ENCODE results near the gene DGKI. TPM values are rescaled to one million over a fixed set of nuclear protein-coding genes. Genes with fewer than 3 reads are reported as not detected.

The DGKI gene
- total RNA-seq, 1 experiment from 2014 or later, result 0.55 TPM

DNA sequence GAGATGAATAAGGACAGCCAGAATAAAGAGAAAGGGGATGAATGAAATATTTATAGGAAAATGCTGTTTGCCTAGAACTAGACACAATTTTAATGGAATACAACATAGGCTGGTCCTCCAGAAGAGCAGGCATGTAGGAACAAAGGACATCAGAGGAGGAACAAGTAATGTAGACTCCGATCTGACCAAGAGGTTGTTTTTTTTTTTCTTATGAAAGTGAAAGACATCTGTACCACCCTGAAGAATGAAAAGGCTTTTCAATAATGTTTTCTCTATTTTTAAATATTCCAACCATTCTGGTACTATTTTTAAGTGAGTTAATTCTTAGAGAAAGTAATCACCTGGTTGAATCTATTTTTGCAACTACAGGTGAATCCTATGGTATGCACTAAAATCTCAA lies 366.4 kb downstream of the DGKI start:
- H3K9me3 ChIP-seq (ENCODE audit: control insufficient read depth, low read depth, low read length), result no peaks in the 10 kb centered on the region
- H2BK20ac ChIP-seq (ENCODE audit: low read depth, low read length, poor library complexity, severe bottlenecking), result no peak overlapping the region
- H2AFZ ChIP-seq (ENCODE audit: low read length), result no peak overlapping the region
- no peak overlapping the region for H4K91ac ChIP-seq (ENCODE audit: insufficient read length, low read depth, low read length)
- H3K79me1 ChIP-seq (ENCODE audit: insufficient read depth, low read depth, low read length, poor library complexity, severe bottlenecking), result no peaks in the 10 kb centered on the region
- H3K23ac ChIP-seq (ENCODE audit: insufficient read length, low read depth, low read length), result no peak overlapping the region
- no peak overlapping the region for H2BK15ac ChIP-seq (ENCODE audit: low read depth, low read length)
- no peak overlapping the region for H2BK5ac ChIP-seq (ENCODE audit: insufficient read length, low read length)
- H3K4me1 ChIP-seq (ENCODE audit: insufficient read depth, low read length), result no peaks in the 10 kb centered on the region
- Mint-ChIP-seq H3K4me3 (no peak overlapping the region), H3K27ac (no peak overlapping the region), H3K9me3 (peaks cover 0 to 2% of the 10 kb centered on the region in 2 experiments; a peak in 1 of 5 replicates), H3K4me1 (peaks cover 5 to 6% of the 10 kb centered on the region in 2 experiments), H3K27me3 (ENCODE audit: low read depth) (no peaks in the 10 kb centered on the region), H3K36me3 (ENCODE audit: insufficient read depth in 1 of 3, low read depth in 3 of 3) (peaks cover 0 to 1% (median 0%) of the 10 kb centered on the region in 3 experiments; a peak in 1 of 7 replicates)
- no peaks in the 10 kb centered on the region for H3K23me2 ChIP-seq (ENCODE audit: insufficient read length, low read depth, low read length, poor library complexity, severe bottlenecking)
- no peak overlapping the region for H3T11ph ChIP-seq (ENCODE audit: low read length)
- TF ChIP-seq, protein P1, sequence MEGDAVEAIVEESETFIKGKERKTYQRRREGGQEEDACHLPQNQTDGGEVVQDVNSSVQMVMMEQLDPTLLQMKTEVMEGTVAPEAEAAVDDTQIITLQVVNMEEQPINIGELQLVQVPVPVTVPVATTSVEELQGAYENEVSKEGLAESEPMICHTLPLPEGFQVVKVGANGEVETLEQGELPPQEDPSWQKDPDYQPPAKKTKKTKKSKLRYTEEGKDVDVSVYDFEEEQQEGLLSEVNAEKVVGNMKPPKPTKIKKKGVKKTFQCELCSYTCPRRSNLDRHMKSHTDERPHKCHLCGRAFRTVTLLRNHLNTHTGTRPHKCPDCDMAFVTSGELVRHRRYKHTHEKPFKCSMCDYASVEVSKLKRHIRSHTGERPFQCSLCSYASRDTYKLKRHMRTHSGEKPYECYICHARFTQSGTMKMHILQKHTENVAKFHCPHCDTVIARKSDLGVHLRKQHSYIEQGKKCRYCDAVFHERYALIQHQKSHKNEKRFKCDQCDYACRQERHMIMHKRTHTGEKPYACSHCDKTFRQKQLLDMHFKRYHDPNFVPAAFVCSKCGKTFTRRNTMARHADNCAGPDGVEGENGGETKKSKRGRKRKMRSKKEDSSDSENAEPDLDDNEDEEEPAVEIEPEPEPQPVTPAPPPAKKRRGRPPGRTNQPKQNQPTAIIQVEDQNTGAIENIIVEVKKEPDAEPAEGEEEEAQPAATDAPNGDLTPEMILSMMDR (conservative IDR thresholded peaks at IDR 0.05), result no peak
- no peak overlapping the region for H4K5ac ChIP-seq (ENCODE audit: insufficient read length, low read depth, low read length)
- H3K14ac ChIP-seq (ENCODE audit: insufficient read depth, low read length), result no peak overlapping the region
- H2BK12ac ChIP-seq (ENCODE audit: insufficient read length, low read depth, low read length), result no peak overlapping the region
- no peak overlapping the region for H3K18ac ChIP-seq (ENCODE audit: insufficient read length, low read depth, low read length)
- H4K8ac ChIP-seq (replicated peaks; ENCODE audit: insufficient read length, low read depth, low read length), result no peak overlapping the region
- H3K9ac ChIP-seq (ENCODE audit: extremely low read depth, insufficient read length, low read length), result no peak overlapping the region
- H3K4ac ChIP-seq (ENCODE audit: low read depth, low read length), result no peak overlapping the region
- H3K27me3 ChIP-seq (ENCODE audit: insufficient read depth, low read length), result no peaks in the 10 kb centered on the region
- WGBS (ENCODE audit: extremely low coverage, insufficient read length, low lambda C conversion rate), result no CpG with 5 or more reads among the region's 1 CpG
- no peaks in the 10 kb centered on the region for H3K79me2 ChIP-seq (ENCODE audit: insufficient read depth, low read length)
- H3K27ac ChIP-seq (ENCODE audit: insufficient read length, low read depth, low read length), result no peak overlapping the region
- H2BK120ac ChIP-seq (ENCODE audit: low read depth, low read length, poor library complexity, severe bottlenecking), result no peak overlapping the region
- no peak overlapping the region for H3K56ac ChIP-seq (ENCODE audit: insufficient read length, low read depth, low read length)
- no peak for DNase-seq
- no peak overlapping the region for H3K4me2 ChIP-seq (ENCODE audit: insufficient read depth, insufficient read length, low read length)
- H4K20me1 ChIP-seq (ENCODE audit: control insufficient read depth, insufficient read depth, insufficient read length), result no peaks in the 10 kb centered on the region
- no peak overlapping the region for H2AK5ac ChIP-seq (ENCODE audit: insufficient read length, low read length)
